Right cardiac atrium (tissue), 5 donors: Measurements from ENCODE around the gene SEMA5A. TPM values are rescaled to one million over a fixed set of nuclear protein-coding genes. Genes with fewer than 3 reads are reported as not detected.

ENCODE experiments used
- ATAC-seq, 2 donors: fragments of 200-7000 bp; cut with Tn5 transposase; one replicate each; pipeline versions ENCODE4 v1.8.0 to v1.9.1; 2020; ENCODE audit warnings: moderate library complexity in 2 of 2, mild to moderate bottlenecking in 1 of 2
- DNase-seq, 3 donors: peaks; one replicate each; pipeline ENCODE4 v3.0.0-alpha.2; 2020
- H3K27ac ChIP-seq: one replicate; pipeline ENCODE4 v1.5.1; 2013; ENCODE audit warnings: mild to moderate bottlenecking, low read length, control low read depth, moderate library complexity
- H3K27me3 ChIP-seq: one replicate; pipeline ENCODE4 v1.6.1; 2013; ENCODE audit not compliant: control insufficient read depth, insufficient read depth
- H3K4me1 ChIP-seq: one replicate; pipeline ENCODE4 v1.6.1; 2013; ENCODE audit warnings: low read length; ENCODE audit not compliant: control insufficient read depth, insufficient read depth
- H3K4me3 ChIP-seq: one replicate; pipeline ENCODE4 v1.5.1; 2013; ENCODE audit warnings: low read length, control low read depth
- H3K9me3 ChIP-seq: one replicate; pipeline ENCODE4 v1.6.1; 2013; ENCODE audit warnings: low read length; ENCODE audit not compliant: control insufficient read depth
- WGBS: extraction: QIAGEN DNeasy Blood & Tissue Kit; methylation state at CpG from one replicate; pipeline ENCODE4 v1.1.7; 2013; 5-methylcytosine and 5-hydroxymethylcytosine counted together
- intact Hi-C, 4 donors: fragments of 100-400 bp; cut with DNase I; formaldehyde crosslinking; loops; one replicate each; pipeline versions ENCODE4 v1.11.0 to v1.14.0; 2022 to 2023
- polyA plus RNA-seq: library from polyadenylated mRNA; stranded (reverse); fragments of 200-250 nt; gene quantifications from one replicate; pipeline ENCODE4 v1.2.3, GENCODE V29; 2013
- total RNA-seq, 4 donors: library from RNA; stranded (reverse); fragmentation: NEBNext Ultra II Directional; extraction: Animal tissue kit (Norgen Biotek cat#: 25700); gene quantifications; one replicate each; pipeline ENCODE4 v1.2.1, GENCODE V29; 2021
- donor health status: healthy with polysubstance abuse.
- donor health status: DM: no; HTN: yes; CAD: no.
- donor health status: DM: no; HTN: no; CAD: no.
- donor health status: DM: no; HTN: yes; CAD: no; lungs with severe emphysema.
- donor health status: DM: yes; HTN: yes; CAD: no.

The SEMA5A gene
- total and polyA plus RNA-seq, 5 donors, result 6.7 to 28.2 (median 23.9) TPM

GRCh38 chr5:9474219-9475002 is 71.5 kb downstream of the SEMA5A start:
- 82% methylated on average over 10 of the region's 10 CpGs for WGBS
- Histone ChIP-seq H3K27ac (no peak overlapping the region), H3K9me3 (peaks cover 9% of the 10 kb centered on the region), H3K4me1 (no peaks in the 10 kb centered on the region), H3K27me3 (no peaks in the 10 kb centered on the region), H3K4me3 (no peak overlapping the region)
- ATAC-seq (no peak), DNase-seq (peak in 1 of 3 donors; percentile 10)
- intact Hi-C loops, result no loop called here

- Histone ChIP-seq H3K9me3 (peaks cover 10% of the 10 kb centered on the region), H3K4me1 (no peaks in the 10 kb centered on the region), H3K27ac (no peak overlapping the region), H3K27me3 (no peaks in the 10 kb centered on the region), H3K4me3 (no peak overlapping the region)
- intact Hi-C loops, result no loop called here
- ATAC-seq, result no peak
- no peak for DNase-seq
- WGBS, result 58% methylated on average over 2 of the region's 2 CpGs
Observed at GRCh38 chr5:9473624-9474023, 72.3 kb downstream of the SEMA5A start.

- H3K27ac ChIP-seq, result no peak overlapping the region
- H3K4me1 ChIP-seq, result no peaks in the 10 kb centered on the region
- intact Hi-C loops, result no loop called here
- H3K9me3 ChIP-seq, result peaks cover 2% of the 10 kb centered on the region
- H3K4me3 ChIP-seq, result no peak overlapping the region
- DNase-seq (no peak), ATAC-seq (no peak)
- 66% methylated on average over 1 of the region's 1 CpG for WGBS
- H3K27me3 ChIP-seq, result no peaks in the 10 kb centered on the region
Observed at GRCh38 chr5:9470410-9470809, 75.5 kb downstream of the SEMA5A start.

- Histone ChIP-seq H3K27me3 (no peaks in the 10 kb centered on the region), H3K27ac (no peak overlapping the region), H3K9me3 (peaks cover 2% of the 10 kb centered on the region), H3K4me1 (no peaks in the 10 kb centered on the region), H3K4me3 (no peak overlapping the region)
- 53% methylated on average over 4 of the region's 4 CpGs for WGBS
- intact Hi-C loops, result no loop called here
- ATAC-seq, result no peak
- no peak for DNase-seq
Observed at GRCh38 chr5:9468060-9468388, 77.9 kb downstream of the SEMA5A start.

- 78% methylated on average over 13 of the region's 13 CpGs for WGBS
- intact Hi-C loops, result no loop called here
- Histone ChIP-seq H3K4me1 (no peaks in the 10 kb centered on the region), H3K27ac (no peak overlapping the region), H3K27me3 (no peaks in the 10 kb centered on the region), H3K4me3 (no peak overlapping the region), H3K9me3 (peaks cover 2% of the 10 kb centered on the region)
- no peak for DNase-seq
- ATAC-seq, result peak in 1 of 2 donors; percentile 41
Observed at GRCh38 chr5:9467199-9468059, 78.4 kb downstream of the SEMA5A start.

DNA sequence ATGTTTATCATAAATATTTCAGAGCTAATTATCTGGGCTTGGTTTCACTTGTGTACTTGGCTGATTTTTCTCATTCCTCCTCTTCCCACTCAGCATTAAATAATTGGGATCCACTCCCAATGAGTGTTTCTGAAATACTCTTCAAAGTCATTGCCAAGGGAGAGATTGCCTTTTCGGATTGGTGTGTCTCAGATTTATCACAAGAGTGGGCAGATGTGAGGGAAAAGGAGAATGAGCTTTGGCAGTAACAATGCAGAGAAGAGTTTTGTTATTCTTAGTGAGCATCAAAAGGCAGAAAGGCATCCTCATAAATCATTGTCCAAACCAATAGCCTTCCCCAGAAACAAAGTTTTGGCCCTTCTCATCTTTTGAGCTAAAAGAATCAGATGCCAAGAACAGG is 79.2 kb downstream of the SEMA5A start:
- no peak for DNase-seq
- intact Hi-C loops, result no loop called here
- H3K27ac ChIP-seq, result no peak overlapping the region
- H3K4me3 ChIP-seq, result no peak overlapping the region
- WGBS, result 19% methylated on average over 1 of the region's 1 CpG
- H3K4me1 ChIP-seq, result no peaks in the 10 kb centered on the region
- peaks cover 2% of the 10 kb centered on the region for H3K9me3 ChIP-seq
- no peaks in the 10 kb centered on the region for H3K27me3 ChIP-seq
- no peak for ATAC-seq

- DNase-seq (no peak), ATAC-seq (no peak)
- intact Hi-C loops, result no loop called here
- H3K27me3 ChIP-seq, result no peaks in the 10 kb centered on the region
- peaks cover 2% of the 10 kb centered on the region for H3K9me3 ChIP-seq
- H3K4me1 ChIP-seq, result no peaks in the 10 kb centered on the region
- H3K4me3 ChIP-seq, result no peak overlapping the region
- WGBS, result 78% methylated on average over 5 of the region's 5 CpGs
- no peak overlapping the region for H3K27ac ChIP-seq
Observed at GRCh38 chr5:9464478-9464877, 81.4 kb downstream of the SEMA5A start.

DNA sequence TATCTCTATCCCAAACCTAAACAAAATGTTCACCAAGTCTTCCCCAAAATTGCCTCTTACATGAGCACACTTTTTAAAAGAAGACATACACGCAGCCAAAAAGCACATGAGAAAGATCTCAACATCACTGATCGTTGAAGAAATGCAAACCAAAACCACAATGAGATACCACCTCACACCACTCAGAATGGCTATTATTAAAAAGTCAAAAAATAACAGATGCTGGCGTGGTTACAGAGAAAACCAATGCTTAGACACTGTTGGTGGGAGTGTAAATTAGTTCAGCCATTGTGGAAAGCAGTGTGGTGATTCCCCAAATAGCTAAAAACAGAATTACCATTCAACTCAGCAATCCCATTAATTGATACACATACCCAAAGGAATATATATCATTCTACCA is 83.8 kb downstream of the SEMA5A start:
- 88% methylated on average over 3 of the region's 3 CpGs for WGBS
- no peak overlapping the region for H3K4me3 ChIP-seq
- no peaks in the 10 kb centered on the region for H3K27me3 ChIP-seq
- DNase-seq (no peak), ATAC-seq (no peak)
- intact Hi-C loops, result no loop called here
- H3K9me3 ChIP-seq, result peaks cover 2% of the 10 kb centered on the region
- no peak overlapping the region for H3K27ac ChIP-seq
- H3K4me1 ChIP-seq, result no peaks in the 10 kb centered on the region

GRCh38 chr5:9460885-9461645 is 84.8 kb downstream of the SEMA5A start:
- 76% methylated on average over 3 of the region's 3 CpGs for WGBS
- no peak for DNase-seq
- Histone ChIP-seq H3K4me3 (no peak overlapping the region), H3K4me1 (peaks cover 1% of the 10 kb centered on the region), H3K27me3 (no peaks in the 10 kb centered on the region), H3K27ac (no peak overlapping the region), H3K9me3 (peaks cover 3% of the 10 kb centered on the region)
- ATAC-seq, result no peak
- intact Hi-C loops, result no loop called here

DNA sequence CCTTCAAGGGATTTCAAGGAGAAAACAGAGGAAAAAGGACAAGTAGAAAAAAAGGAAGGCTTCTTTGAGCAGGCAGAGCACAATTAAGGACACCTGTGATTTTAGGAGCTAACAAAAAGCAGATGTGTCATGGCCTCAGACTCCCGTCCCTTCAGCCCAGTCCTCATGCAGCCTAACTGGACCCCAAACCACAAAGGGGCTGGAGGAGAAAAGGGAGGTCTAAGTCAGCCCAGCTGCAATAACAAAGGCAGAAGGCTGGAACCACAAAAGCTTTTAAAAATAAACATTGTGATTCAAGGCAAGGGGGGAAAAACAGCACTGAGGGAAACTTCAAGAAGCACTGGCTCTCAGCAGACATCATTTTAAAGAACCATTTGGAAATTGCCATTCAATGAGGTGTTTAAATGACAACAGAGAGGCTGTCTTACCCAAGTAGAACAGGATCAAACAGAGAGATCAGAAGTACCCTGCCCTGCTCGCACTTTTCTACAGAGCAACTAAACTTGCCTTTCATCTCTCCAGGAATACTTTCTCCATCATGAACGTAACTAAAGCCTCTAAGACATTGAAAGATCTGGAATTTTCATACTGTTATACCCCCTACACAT is 89.3 kb downstream of the SEMA5A start:
- intact Hi-C loops, result no loop called here
- H3K9me3 ChIP-seq, result peaks cover 8% of the 10 kb centered on the region
- no peak for ATAC-seq

More for the DNA sequence above, 89.3 kb downstream of the SEMA5A start:
- Histone ChIP-seq H3K27me3 (no peaks in the 10 kb centered on the region), H3K4me3 (no peak overlapping the region), H3K27ac (no peak overlapping the region), H3K4me1 (peaks cover 2% of the 10 kb centered on the region)
- WGBS, result 73% methylated on average over 3 of the region's 3 CpGs
- DNase-seq, result no peak
